SU-DHL-6 (cell line): ENCODE measurements around the gene ETV3L.

Experiments
- H2AFZ ChIP-seq: fragments of 200-600 bp; sonication (generic); 2 replicates; pipeline ENCODE4 v1.6.1; 2014; ENCODE audit warnings: low read depth, mild to moderate bottlenecking, moderate library complexity, mixed read lengths, antibody characterized with exemption, low read length; ENCODE audit not compliant: severe bottlenecking
- H3F3A ChIP-seq: fragments of 200-600 bp; shearing (Covaris generic); 2 replicates; pipeline ENCODE4 v1.6.0; 2016; ENCODE audit warnings: antibody characterized with exemption, mild to moderate bottlenecking; ENCODE audit not compliant: insufficient read depth
- H3K27ac ChIP-seq: fragments of 200-600 bp; sonication (generic); 2 replicates; pipeline ENCODE4 v1.5.1; 2016; ENCODE audit warnings: low read depth, mild to moderate bottlenecking, low read length, moderate library complexity, mixed read lengths
- H3K27me3 ChIP-seq: fragments of 200-600 bp; sonication (generic), shearing (Covaris generic); 2 replicates; pipeline ENCODE4 v1.6.0; 2014; ENCODE audit warnings: mild to moderate bottlenecking, low read length
- H3K36me3 ChIP-seq: fragments of 200-600 bp; sonication (generic); 2 replicates; pipeline ENCODE4 v1.6.1; 2014; ENCODE audit warnings: mild to moderate bottlenecking, low read length, mixed read lengths
- H3K4me2 ChIP-seq: fragments of 300-600, 200-600 bp; shearing (Covaris generic), sonication (generic); 2 replicates; pipeline ENCODE4 v1.6.0; 2014; ENCODE audit warnings: low read length, low read depth, mild to moderate bottlenecking; ENCODE audit not compliant: poor library complexity, severe bottlenecking
- H3K4me3 ChIP-seq: fragments of 200-600 bp; sonication (generic); 2 replicates; pipeline ENCODE4 v1.5.1; 2014; ENCODE audit warnings: antibody characterized with exemption, low read length, mild to moderate bottlenecking, mixed read lengths; ENCODE audit not compliant: insufficient read depth, poor library complexity, severe bottlenecking
- H3K79me2 ChIP-seq: fragments of 200-600 bp; sonication (generic); 2 replicates; pipeline ENCODE4 v1.6.1; 2014; ENCODE audit warnings: mild to moderate bottlenecking, low read length, moderate library complexity; ENCODE audit not compliant: insufficient read depth
- H3K9ac ChIP-seq: fragments of 200-600 bp; sonication (generic); 2 replicates; pipeline ENCODE4 v1.7.0; 2014; ENCODE audit warnings: mild to moderate bottlenecking, low read length
- H3K9me2 ChIP-seq: fragments of 200-600 bp; sonication (generic); replicated peaks from 2 replicates; pipeline ENCODE4 v1.6.1; 2014; ENCODE audit warnings: low read length; ENCODE audit not compliant: insufficient read depth
- H3K9me3 ChIP-seq: fragments of 200-600 bp; sonication (generic); 2 replicates; pipeline ENCODE4 v1.6.1; 2014; ENCODE audit warnings: low read length, mixed read lengths; ENCODE audit not compliant: insufficient read depth
- H4K20me1 ChIP-seq: fragments of 200-600 bp; sonication (generic); 2 replicates; pipeline ENCODE4 v1.6.1; 2014; ENCODE audit warnings: low read depth, mild to moderate bottlenecking, antibody characterized with exemption, low read length, moderate library complexity, mixed read lengths
- CTCF ChIP-seq: fragments of 200-600 bp; sonication (generic); IDR thresholded peaks from one replicate; pipeline ENCODE4 v1.5.1; 2017; ENCODE audit warnings: antibody characterized with exemption, mild to moderate bottlenecking, low read length, moderate library complexity; ENCODE audit not compliant: insufficient read depth, poor library complexity, severe bottlenecking
- EZH2phosphoT487 ChIP-seq: fragments of 200-600 bp; sonication (generic), shearing (Covaris generic); conservative IDR thresholded peaks from 2 replicates; pipeline ENCODE4 v1.6.1; 2018; ENCODE audit warnings: mild to moderate bottlenecking, antibody characterized with exemption, low read length, moderate library complexity, mixed read lengths

The ETV3L gene

GRCh38 chr1:157113631-157114030 lies 14.0 kb upstream of the ETV3L start:
- Histone ChIP-seq H3K36me3 (no peaks in the 10 kb centered on the region), H2AFZ (no peak overlapping the region), H3K4me3 (no peak overlapping the region), H3K9me3 (no peaks in the 10 kb centered on the region), H3K27ac (no peak overlapping the region), H3K9ac (no peak overlapping the region), H3K27me3 (no peaks in the 10 kb centered on the region), H4K20me1 (no peaks in the 10 kb centered on the region), H3K79me2 (no peaks in the 10 kb centered on the region), H3K9me2 (no peaks in the 10 kb centered on the region), H3F3A (no peaks in the 10 kb centered on the region), H3K4me2 (no peak overlapping the region)
- TF ChIP-seq CTCF, result no peak
- no peak for TF ChIP-seq EZH2phosphoT487

GRCh38 chr1:157113106-157113505 lies 13.5 kb upstream of the ETV3L start:
- no peak overlapping the region for H3K27ac ChIP-seq
- TF ChIP-seq EZH2phosphoT487 (no peak), CTCF (no peak)

GRCh38 chr1:157112186-157112867 lies 12.7 kb upstream of the ETV3L start:
- Histone ChIP-seq H3K4me2 (no peak overlapping the region), H3F3A (no peaks in the 10 kb centered on the region), H3K36me3 (no peaks in the 10 kb centered on the region), H3K4me3 (no peak overlapping the region), H3K79me2 (no peaks in the 10 kb centered on the region), H3K9me3 (no peaks in the 10 kb centered on the region), H4K20me1 (no peaks in the 10 kb centered on the region), H3K9ac (no peak overlapping the region), H2AFZ (no peak overlapping the region), H3K9me2 (no peaks in the 10 kb centered on the region), H3K27me3 (no peaks in the 10 kb centered on the region), H3K27ac (no peak overlapping the region)
- no peak for TF ChIP-seq EZH2phosphoT487
- no peak for TF ChIP-seq CTCF

More at GRCh38 chr1:157113106-157113505, 13.5 kb upstream of the ETV3L start:
- no peaks in the 10 kb centered on the region for H3K9me3 ChIP-seq
- H3K9me2 ChIP-seq, result no peaks in the 10 kb centered on the region
- no peaks in the 10 kb centered on the region for H3K36me3 ChIP-seq
- no peak overlapping the region for H2AFZ ChIP-seq
- H3F3A ChIP-seq, result no peaks in the 10 kb centered on the region
- H3K27me3 ChIP-seq, result no peaks in the 10 kb centered on the region
- no peak overlapping the region for H3K4me2 ChIP-seq
- H4K20me1 ChIP-seq, result no peaks in the 10 kb centered on the region
- no peaks in the 10 kb centered on the region for H3K79me2 ChIP-seq
- H3K9ac ChIP-seq, result no peak overlapping the region
- H3K4me3 ChIP-seq, result no peak overlapping the region
